GM18873 (cell line): ENCODE data around the gene RPE.

Source experiments
- ATAC-seq: cut with Tn5 transposase; IDR thresholded peaks from one replicate; pipeline ENCODE4 v1.9.1; 2021; ENCODE audit warnings: mild to moderate bottlenecking, moderate library complexity, moderate number of reproducible peaks; ENCODE audit not compliant: unreplicated experiment, low FRiP score

Gene RPE

GRCh38 chr2:210000464-210001324 is 1.7 kb upstream of the RPE start:
- no peak for ATAC-seq

- no peak for ATAC-seq
Measured at GRCh38 chr2:210003359-210003758, 921 bp downstream of the RPE start.

GRCh38 chr2:210004881-210005280 is 2.4 kb downstream of the RPE start:
- no peak for ATAC-seq

DNA sequence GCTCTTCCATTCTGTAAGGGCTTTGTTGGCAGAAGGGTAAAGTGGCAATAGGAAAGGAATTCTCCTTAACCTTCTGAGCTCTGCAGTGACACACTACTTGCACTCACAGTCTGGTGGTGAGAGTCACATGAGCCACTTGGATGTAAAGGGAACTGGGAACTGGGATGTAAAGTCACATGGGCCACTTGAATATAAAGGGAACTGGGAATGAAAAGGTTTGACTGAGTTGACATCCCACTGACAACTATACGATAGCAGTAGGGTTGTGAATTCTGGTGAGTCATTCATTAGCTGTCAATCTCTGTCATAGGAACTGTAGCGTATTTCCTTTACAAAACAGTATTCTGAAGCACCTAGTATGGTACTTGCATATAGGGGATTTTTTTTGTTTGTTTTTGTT is 5.5 kb downstream of the RPE start:
- ATAC-seq = no peak

DNA sequence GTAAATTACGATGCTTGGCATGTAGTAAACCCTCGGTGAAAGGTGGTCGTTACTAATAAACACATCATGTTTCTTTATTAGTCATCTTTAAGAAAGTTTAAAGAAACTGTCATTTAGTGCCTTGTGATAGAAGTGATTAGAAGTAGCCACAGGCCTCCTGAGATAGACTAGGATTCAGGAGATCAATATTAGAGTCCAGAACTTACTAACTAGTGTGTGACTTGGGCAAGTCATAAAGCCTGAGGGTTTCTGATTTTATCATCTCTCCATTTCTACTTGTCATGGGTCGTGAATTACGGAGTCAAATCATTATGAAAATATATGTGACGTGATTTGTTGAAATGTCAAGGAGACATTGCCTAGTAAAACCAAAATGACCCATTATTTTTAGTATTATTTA is 6.7 kb downstream of the RPE start:
- no peak for ATAC-seq

- ATAC-seq = no peak
Measured at GRCh38 chr2:210009896-210010295, 7.5 kb downstream of the RPE start.

- no peak for ATAC-seq
Measured at GRCh38 chr2:210020138-210020537, 17.7 kb downstream of the RPE start.

GRCh38 chr2:210022824-210023223 is 20.4 kb downstream of the RPE start:
- ATAC-seq = no peak

DNA sequence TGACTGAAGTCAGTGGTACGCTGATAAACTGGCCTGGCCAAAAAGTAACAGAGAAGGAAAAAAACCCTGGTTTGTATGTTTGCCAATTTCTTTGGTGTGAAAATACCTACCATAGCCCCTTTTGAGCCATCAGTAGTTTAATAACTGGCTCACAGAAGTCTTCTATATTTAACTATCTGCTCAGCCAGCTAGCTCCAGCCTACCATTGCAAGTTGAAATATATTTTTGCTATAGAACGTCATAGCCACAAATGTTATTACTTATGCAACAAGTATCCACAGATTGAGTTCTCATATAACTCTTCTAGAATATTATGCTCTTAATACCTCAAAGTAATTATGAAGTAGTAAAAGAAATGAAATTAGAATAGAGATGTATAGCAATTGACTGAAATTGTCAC is 25.2 kb downstream of the RPE start:
- no peak for ATAC-seq

- no peak for ATAC-seq
Measured at GRCh38 chr2:210028178-210028577, 25.7 kb downstream of the RPE start.

GRCh38 chr2:210034087-210034683 is 31.7 kb downstream of the RPE start:
- ATAC-seq = no peak

DNA sequence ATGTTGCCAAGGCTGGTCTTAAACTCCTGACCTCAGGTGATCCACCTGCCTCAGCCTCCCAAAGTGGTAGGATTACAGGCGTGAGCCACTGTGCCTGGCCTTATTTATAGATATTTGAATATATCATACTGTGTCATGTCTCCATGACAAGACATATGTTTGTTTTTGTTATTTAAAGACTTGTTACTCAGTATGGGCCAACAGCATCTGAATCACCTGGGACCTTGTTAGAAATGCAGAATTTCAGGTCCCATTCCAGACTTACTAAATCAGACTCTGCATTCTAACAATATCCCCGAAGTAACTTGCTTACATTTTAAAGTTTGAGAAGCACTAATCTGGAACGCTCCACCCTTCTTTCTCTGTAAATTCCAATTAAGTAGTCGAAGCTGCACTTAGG is 33.2 kb downstream of the RPE start:
- no peak for ATAC-seq

- ATAC-seq = no peak
Measured at GRCh38 chr2:210038078-210038477, 35.6 kb downstream of the RPE start.

GRCh38 chr2:210046851-210047500 is 44.5 kb downstream of the RPE start:
- ATAC-seq = no peak

DNA sequence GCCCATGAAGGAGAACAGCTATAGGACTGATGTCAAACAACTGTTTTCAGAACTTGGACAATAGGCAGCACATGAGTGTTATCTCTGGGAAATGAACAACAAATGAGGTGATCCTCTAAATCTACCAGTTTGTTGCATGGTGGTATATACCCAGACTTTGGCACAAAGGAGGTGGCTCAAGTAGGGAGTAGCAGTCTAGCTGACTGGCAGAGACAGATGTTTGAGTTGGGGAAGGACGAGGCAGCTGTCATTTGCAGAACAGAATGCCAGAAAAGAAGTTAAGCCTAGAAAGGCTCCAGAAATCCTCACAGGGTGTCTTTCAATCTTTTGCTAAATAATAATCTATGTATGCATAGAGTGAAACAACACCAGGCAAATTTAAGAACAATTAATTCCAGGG is 47.4 kb downstream of the RPE start:
- no peak for ATAC-seq

- ATAC-seq = no peak
Measured at GRCh38 chr2:210050885-210051284, 48.4 kb downstream of the RPE start.

DNA sequence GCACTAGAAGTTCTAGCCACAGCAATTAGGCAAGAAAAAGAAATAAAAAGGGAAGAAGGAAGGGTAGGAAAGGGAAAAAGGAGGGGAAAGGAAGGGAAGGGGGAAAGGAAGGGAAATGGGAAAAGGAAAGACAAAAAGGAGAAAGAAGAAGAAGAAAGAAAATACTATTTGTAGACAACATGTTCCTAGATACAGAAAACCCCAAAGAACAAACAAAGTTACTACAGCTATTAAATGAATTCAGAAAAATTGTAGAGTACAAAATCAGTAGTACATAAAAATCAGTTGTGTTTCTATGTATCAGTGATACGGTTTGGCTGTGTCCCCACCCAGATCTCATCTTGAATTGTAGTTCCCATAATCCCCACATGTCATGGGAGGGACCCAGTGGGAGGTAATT is 52.3 kb downstream of the RPE start:
- no peak for ATAC-seq

DNA sequence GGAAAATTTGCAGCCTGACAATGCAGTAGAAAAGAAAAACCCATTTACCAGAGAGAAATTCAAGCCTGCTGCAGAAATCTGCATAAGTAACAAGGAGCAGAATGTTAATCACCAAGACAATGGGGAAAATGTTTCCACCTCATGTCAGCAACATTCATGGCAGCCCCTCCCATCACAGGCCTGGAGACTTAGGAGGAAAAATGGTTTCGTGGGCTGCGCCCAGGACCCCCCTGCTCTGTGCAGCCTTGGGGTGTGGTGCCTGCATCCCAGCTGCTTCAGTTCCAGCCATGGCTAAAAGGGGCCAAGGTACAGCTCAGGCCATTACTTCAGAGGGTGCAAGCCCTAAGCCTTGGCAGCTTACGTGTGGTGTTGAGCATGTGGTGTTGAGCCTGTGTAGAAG is 53.4 kb downstream of the RPE start:
- ATAC-seq = no peak

DNA sequence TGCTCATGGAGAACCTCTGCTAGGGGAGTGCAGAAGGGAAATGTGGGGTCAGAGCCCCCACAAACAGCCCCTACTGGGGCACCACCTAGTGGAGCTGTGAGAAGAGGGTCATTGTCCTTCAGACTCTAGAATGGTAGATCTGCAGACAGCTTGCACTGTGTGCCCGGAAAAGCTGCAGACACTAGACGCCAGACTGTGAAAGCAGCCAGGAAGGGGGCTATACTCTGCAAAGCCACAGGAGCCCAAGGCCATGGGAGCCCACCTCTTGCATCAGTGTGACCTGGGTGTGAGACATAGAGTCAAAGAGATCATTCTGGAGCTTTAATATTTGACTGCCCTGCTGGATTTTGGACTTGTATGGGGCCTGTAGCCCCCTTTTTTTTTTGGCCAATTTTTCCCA is 60.9 kb downstream of the RPE start:
- ATAC-seq = no peak
